DND-41 (cell line): ENCODE measurements around the gene RNLS.

Experiments used
- ATAC-seq: fragments of 200-7000 bp; cut with Tn5 transposase; 3 replicates; pipeline ENCODE4 v1.9.1; 2021; ENCODE audit warnings: low read depth; ENCODE audit not compliant: insufficient read depth
- DNase-seq: peaks from one replicate; pipeline ENCODE4 v3.0.0-alpha.2; 2020
- H2AFZ ChIP-seq: 2 replicates; pipeline ENCODE4 v1.6.0; 2012; ENCODE audit warnings: low read depth, low read length
- H3K27ac ChIP-seq: 2 replicates; pipeline ENCODE4 v1.5.1; 2012; ENCODE audit warnings: low read length, inconsistent platforms
- H3K27me3 ChIP-seq: fragments of 200-600 bp; sonication (generic); 2 replicates; pipeline ENCODE4 v1.6.0; 2012; ENCODE audit warnings: low read length, mild to moderate bottlenecking, inconsistent platforms; ENCODE audit not compliant: insufficient read depth, poor library complexity
- H3K36me3 ChIP-seq: 2 replicates; pipeline ENCODE4 v1.5.1; 2012; ENCODE audit warnings: low read length, inconsistent platforms; ENCODE audit not compliant: insufficient read depth
- H3K4me1 ChIP-seq: 2 replicates; pipeline ENCODE4 v1.5.1; 2012; ENCODE audit warnings: mild to moderate bottlenecking, low read length; ENCODE audit not compliant: insufficient read depth
- H3K4me2 ChIP-seq: 2 replicates; pipeline ENCODE4 v1.6.0; 2012; ENCODE audit warnings: mild to moderate bottlenecking, moderate library complexity, low read length, inconsistent platforms; ENCODE audit not compliant: insufficient read depth
- H3K4me3 ChIP-seq, 2 experiments: fragments of 200-600 bp in 1 of 2; shearing (Covaris generic) in 1 of 2; 2 replicates each; pipeline ENCODE4 v1.5.1; 2012 to 2016; ENCODE audit warnings: inconsistent platforms in 2 of 2, low read length in 2 of 2, mild to moderate bottlenecking in 2 of 2, low read depth in 1 of 2, moderate library complexity in 1 of 2
- H3K79me2 ChIP-seq: 2 replicates; pipeline ENCODE4 v1.6.0; 2012; ENCODE audit warnings: low read length, inconsistent platforms; ENCODE audit not compliant: insufficient read depth
- H3K9ac ChIP-seq: 2 replicates; pipeline ENCODE4 v1.6.0; 2012; ENCODE audit warnings: low read depth, mild to moderate bottlenecking, inconsistent platforms, low read length, moderate library complexity
- H3K9me3 ChIP-seq: 2 replicates; pipeline ENCODE4 v1.5.1; 2012; ENCODE audit warnings: low read length, moderate library complexity, mild to moderate bottlenecking, inconsistent platforms; ENCODE audit not compliant: insufficient read depth, severe bottlenecking
- H4K20me1 ChIP-seq: 2 replicates; pipeline ENCODE4 v1.6.0; 2012; ENCODE audit warnings: low read length; ENCODE audit not compliant: insufficient read depth
- CTCF ChIP-seq: IDR thresholded peaks from 2 replicates; pipeline ENCODE4 v1.5.1; 2012; ENCODE audit warnings: borderline replicate concordance, low read length, moderate library complexity, mild to moderate bottlenecking; ENCODE audit not compliant: poor library complexity, severe bottlenecking; ENCODE audit errors: extremely low read depth
- EZH2 ChIP-seq: IDR thresholded peaks from 3 replicates; pipeline ENCODE4 v1.6.1; 2012; ENCODE audit warnings: borderline replicate concordance, low read depth, mild to moderate bottlenecking, moderate library complexity, low read length, inconsistent platforms; ENCODE audit not compliant: severe bottlenecking

Gene RNLS

GRCh38 chr10:88507404-88507803, 75.7 kb downstream of the RNLS start:
- no peaks in the 10 kb centered on the region for H3K4me1 ChIP-seq
- no peaks in the 10 kb centered on the region for H3K79me2 ChIP-seq
- no peaks in the 10 kb centered on the region for H3K9me3 ChIP-seq
- TF ChIP-seq CTCF (no peak), EZH2 (no peak)
- H3K27me3 ChIP-seq, result no peaks in the 10 kb centered on the region
- no peaks in the 10 kb centered on the region for H3K36me3 ChIP-seq
- H3K4me2 ChIP-seq, result no peak overlapping the region
- no peak overlapping the region for H3K27ac ChIP-seq
- no peak for ATAC-seq
- H4K20me1 ChIP-seq, result no peaks in the 10 kb centered on the region
- no peak for DNase-seq
- no peak overlapping the region for H3K9ac ChIP-seq
- H2AFZ ChIP-seq, result no peak overlapping the region
- H3K4me3 ChIP-seq, result no peak overlapping the region

- Histone ChIP-seq H3K9ac (no peak overlapping the region), H3K9me3 (no peaks in the 10 kb centered on the region), H3K27me3 (no peaks in the 10 kb centered on the region), H4K20me1 (no peaks in the 10 kb centered on the region), H3K27ac (no peak overlapping the region), H3K4me1 (no peaks in the 10 kb centered on the region), H3K36me3 (no peaks in the 10 kb centered on the region), H3K4me2 (no peak overlapping the region), H3K4me3 (no peak overlapping the region), H3K79me2 (no peaks in the 10 kb centered on the region), H2AFZ (no peak overlapping the region)
- no peak for DNase-seq
- ATAC-seq, result no peak
- TF ChIP-seq CTCF, result no peak
- TF ChIP-seq EZH2, result no peak
These were observed 77.4 kb downstream of the RNLS start for GRCh38 chr10:88505680-88506215.

GRCh38 chr10:88505265-88505664, 77.9 kb downstream of the RNLS start:
- Histone ChIP-seq H3K9ac (no peak overlapping the region), H2AFZ (no peak overlapping the region), H3K4me3 (no peak overlapping the region), H3K4me2 (no peak overlapping the region), H3K27me3 (no peaks in the 10 kb centered on the region), H3K79me2 (no peaks in the 10 kb centered on the region), H3K36me3 (no peaks in the 10 kb centered on the region), H4K20me1 (no peaks in the 10 kb centered on the region), H3K4me1 (no peaks in the 10 kb centered on the region), H3K9me3 (no peaks in the 10 kb centered on the region), H3K27ac (no peak overlapping the region)
- TF ChIP-seq EZH2 (no peak), CTCF (no peak)
- no peak for ATAC-seq
- DNase-seq, result no peak

- H3K4me3 ChIP-seq, result no peak overlapping the region
- no peak for TF ChIP-seq CTCF
- TF ChIP-seq EZH2, result no peak
- H2AFZ ChIP-seq, result no peak overlapping the region
- DNase-seq (no peak), ATAC-seq (no peak)
- no peaks in the 10 kb centered on the region for H3K9me3 ChIP-seq
- H3K27me3 ChIP-seq, result no peaks in the 10 kb centered on the region
- H3K4me2 ChIP-seq, result no peak overlapping the region
- H3K36me3 ChIP-seq, result no peaks in the 10 kb centered on the region
- no peak overlapping the region for H3K27ac ChIP-seq
- no peak overlapping the region for H3K9ac ChIP-seq
- no peaks in the 10 kb centered on the region for H4K20me1 ChIP-seq
- no peaks in the 10 kb centered on the region for H3K79me2 ChIP-seq
- no peaks in the 10 kb centered on the region for H3K4me1 ChIP-seq
These were observed 82.5 kb downstream of the RNLS start for GRCh38 chr10:88500656-88501055.
